Uterus (tissue), 2 donors: Measurements from ENCODE around the gene THBS2.

Experiments
- POLR2A ChIP-seq, 2 donors: fragments of 450-650 bp; IDR thresholded peaks; one replicate each; pipeline ENCODE4 v1.6.1; 2016; ENCODE audit warnings: antibody characterized with exemption in 2 of 2, mild to moderate bottlenecking in 1 of 2, moderate library complexity in 1 of 2
- TF ChIP-seq, protein P1 (sequence below), 4 experiments: fragments of 200-600 bp in 2 of 4; fragments of 450-650 bp in 2 of 4; sonication (generic) in 2 of 4; IDR thresholded peaks; one replicate each; pipeline ENCODE4 v1.5.1; 2016 to 2019; ENCODE audit warnings: antibody characterized with exemption in 4 of 4, mild to moderate bottlenecking in 2 of 4, moderate library complexity in 1 of 4

DNA sequence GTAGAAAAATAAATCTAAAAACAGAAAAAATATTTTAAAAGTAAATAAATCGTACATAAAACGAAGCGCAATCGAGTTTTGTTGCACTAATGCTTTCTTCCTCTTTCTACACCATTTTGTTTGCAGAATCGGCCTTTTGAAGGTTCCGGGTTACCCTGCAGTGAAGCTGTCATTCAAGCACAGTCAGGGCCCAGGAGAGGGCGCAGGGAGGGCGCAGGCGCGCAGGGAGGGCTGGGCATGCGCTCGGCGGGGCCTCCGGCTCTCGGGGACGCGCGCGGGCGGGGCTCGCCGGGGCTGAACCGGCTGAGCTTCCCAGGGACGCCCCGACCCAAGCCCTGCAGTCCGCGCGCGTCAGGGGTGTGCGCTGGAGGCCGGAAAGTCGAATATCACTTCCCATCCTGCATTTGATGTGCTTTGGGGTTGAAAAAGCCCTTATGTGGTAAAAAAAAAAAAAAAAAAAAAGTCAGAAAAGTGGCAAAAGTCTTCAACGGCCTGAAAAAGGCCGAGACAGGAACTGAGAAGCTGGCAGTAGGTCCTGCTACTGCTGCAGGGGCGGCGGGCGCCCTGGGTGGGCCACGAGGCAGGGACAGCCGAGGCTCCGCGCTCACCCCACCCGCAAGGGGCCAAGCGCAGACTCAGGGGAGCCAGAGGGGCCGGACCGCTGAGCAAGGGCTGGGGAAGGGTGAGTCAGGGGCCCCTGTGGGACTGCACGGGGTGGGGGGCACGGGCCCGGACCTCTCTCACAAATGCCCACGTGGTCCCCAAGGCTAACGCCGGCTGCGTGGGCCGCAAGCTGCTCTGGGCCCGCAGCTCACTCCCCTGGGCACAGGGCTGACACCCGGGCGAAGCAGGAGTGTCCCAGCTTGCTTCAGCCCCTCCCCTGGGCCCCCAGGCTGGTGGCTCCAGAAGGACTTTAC lies 40.5 kb downstream of the THBS2 start:
- TF ChIP-seq, protein P1, sequence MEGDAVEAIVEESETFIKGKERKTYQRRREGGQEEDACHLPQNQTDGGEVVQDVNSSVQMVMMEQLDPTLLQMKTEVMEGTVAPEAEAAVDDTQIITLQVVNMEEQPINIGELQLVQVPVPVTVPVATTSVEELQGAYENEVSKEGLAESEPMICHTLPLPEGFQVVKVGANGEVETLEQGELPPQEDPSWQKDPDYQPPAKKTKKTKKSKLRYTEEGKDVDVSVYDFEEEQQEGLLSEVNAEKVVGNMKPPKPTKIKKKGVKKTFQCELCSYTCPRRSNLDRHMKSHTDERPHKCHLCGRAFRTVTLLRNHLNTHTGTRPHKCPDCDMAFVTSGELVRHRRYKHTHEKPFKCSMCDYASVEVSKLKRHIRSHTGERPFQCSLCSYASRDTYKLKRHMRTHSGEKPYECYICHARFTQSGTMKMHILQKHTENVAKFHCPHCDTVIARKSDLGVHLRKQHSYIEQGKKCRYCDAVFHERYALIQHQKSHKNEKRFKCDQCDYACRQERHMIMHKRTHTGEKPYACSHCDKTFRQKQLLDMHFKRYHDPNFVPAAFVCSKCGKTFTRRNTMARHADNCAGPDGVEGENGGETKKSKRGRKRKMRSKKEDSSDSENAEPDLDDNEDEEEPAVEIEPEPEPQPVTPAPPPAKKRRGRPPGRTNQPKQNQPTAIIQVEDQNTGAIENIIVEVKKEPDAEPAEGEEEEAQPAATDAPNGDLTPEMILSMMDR (IDR thresholded peaks at IDR 0.05), result peak; percentile 42 to 69 (median 59)
- peak; percentile 18 to 47 for TF ChIP-seq POLR2A (IDR thresholded peaks at IDR 0.05)
